ENCODE measurements around the gene ZBTB12.
"Not testable (repeated sequence)": the region's sequence is repeated elsewhere in the genome, so short reads cannot be mapped to it uniquely, and the experiment has no call there.

The ZBTB12 gene

GRCh38 chr6:31901953-31902643 is at the start of gene ZBTB12:
Gene ZBTB12, minus strand, starts transcription at chr6:31902086. Its CDS starts 781 bp downstream, at chr6:31901305.
- intact Hi-C loops (cut with DNase I): loop anchor here (5.0 kb wide), 1 partner anchor 50 kb away; no protein-coding TSS in a partner anchor
- DNase-seq: peak; percentile 84 to 98 (median 95)

- intact Hi-C loops (cut with DNase I): loop anchor here (5.0 kb wide), 1 partner anchor 48 kb away; the partner anchor contains the start of gene ZBTB12
- no peak for DNase-seq
Measured at GRCh38 chr6:31949926-31950548, 48.2 kb upstream of the ZBTB12 start.

GRCh38 chr6:31948753-31949413 is 47.0 kb upstream of the ZBTB12 start:
- intact Hi-C loops (cut with DNase I): no loop called here
- no peak for DNase-seq

GRCh38 chr6:31948306-31948705 is 46.4 kb upstream of the ZBTB12 start:
- DNase-seq: no peak
- intact Hi-C loops (cut with DNase I): no loop called here

GRCh38 chr6:31947864-31948263 is 46.0 kb upstream of the ZBTB12 start:
- intact Hi-C loops (cut with DNase I): no loop called here
- DNase-seq: no peak

GRCh38 chr6:31947070-31947675 is 45.3 kb upstream of the ZBTB12 start:
- intact Hi-C loops (cut with DNase I): no loop called here
- DNase-seq: no peak

GRCh38 chr6:31946370-31946885 is 44.5 kb upstream of the ZBTB12 start:
- no peak for DNase-seq
- intact Hi-C loops (cut with DNase I): no loop called here

GRCh38 chr6:31945507-31946369 is 43.9 kb upstream of the ZBTB12 start, which contains the start of gene CFB:
Gene CFB, plus strand, starts transcription at chr6:31946095. Its CDS starts 127 bp downstream, at chr6:31946222.
- DNase-seq: peak in 5 of 42 donors; percentile 17 to 41 (median 26)
- intact Hi-C loops (cut with DNase I): no loop called here

GRCh38 chr6:31945154-31945506 is 43.2 kb upstream of the ZBTB12 start:
- no peak for DNase-seq
- intact Hi-C loops (cut with DNase I): no loop called here

GRCh38 chr6:31943742-31944141 is 41.9 kb upstream of the ZBTB12 start:
- no peak for DNase-seq
- intact Hi-C loops (cut with DNase I): no loop called here

- DNase-seq: no peak
- intact Hi-C loops (cut with DNase I): no loop called here
Measured at GRCh38 chr6:31940256-31940664, 38.4 kb upstream of the ZBTB12 start.

- DNase-seq: no peak
- intact Hi-C loops (cut with DNase I): no loop called here
Measured at GRCh38 chr6:31935823-31936222, 33.9 kb upstream of the ZBTB12 start.

- intact Hi-C loops (cut with DNase I): no loop called here
- no peak for DNase-seq
Measured at GRCh38 chr6:31935021-31935420, 33.1 kb upstream of the ZBTB12 start.

GRCh38 chr6:31933537-31933936 is 31.7 kb upstream of the ZBTB12 start:
- DNase-seq: no peak
- intact Hi-C loops (cut with DNase I): no loop called here

GRCh38 chr6:31932137-31932536 is 30.3 kb upstream of the ZBTB12 start:
- intact Hi-C loops (cut with DNase I); DNase-seq: not testable (repeated sequence)

GRCh38 chr6:31930962-31931361 is 29.1 kb upstream of the ZBTB12 start:
- intact Hi-C loops (cut with DNase I): no loop called here
- DNase-seq: no peak

- DNase-seq: no peak
- intact Hi-C loops (cut with DNase I): no loop called here
Measured at GRCh38 chr6:31928672-31928939, 26.7 kb upstream of the ZBTB12 start.

- DNase-seq: no peak
- intact Hi-C loops (cut with DNase I): no loop called here
Measured at GRCh38 chr6:31927863-31928671, 26.2 kb upstream of the ZBTB12 start.
